H1 (cell line): Measurements from ENCODE around the gene MRPL34. TPM values are rescaled to one million over a fixed set of nuclear protein-coding genes. Genes with fewer than 3 reads are reported as not detected.
A peak's percentile ranks its signal among the peaks of the same experiment; 100 is the strongest.

ENCODE experiments used
- BCL11A ChIP-seq, 2 experiments: IDR thresholded peaks; one replicate each; pipeline ENCODE4 v1.6.1; 2011; ENCODE audit warnings: low read depth in 2 of 2, low read length in 2 of 2, mild to moderate bottlenecking in 2 of 2
- CBX5 ChIP-seq: fragments of 300-800, 300-1000 bp; sonication (generic); IDR thresholded peaks from 2 replicates; pipeline ENCODE4 v1.7.1; 2016; ENCODE audit warnings: antibody characterized with exemption, low read length, low read depth
- CBX8 ChIP-seq: fragments of 300-800, 300-1000 bp; sonication (generic); IDR thresholded peaks from 2 replicates; pipeline ENCODE4 v1.7.1; 2016; ENCODE audit warnings: low read depth, low read length, borderline replicate concordance
- CHD2 ChIP-seq: IDR thresholded peaks from 2 replicates; pipeline ENCODE4 v1.6.1; 2012; ENCODE audit warnings: low read length, improper control_type of control experiment
- CREB1 ChIP-seq: IDR thresholded peaks from 2 replicates; pipeline ENCODE4 v1.6.1; 2012; ENCODE audit warnings: inconsistent platforms
- EGR1 ChIP-seq: IDR thresholded peaks from 2 replicates; pipeline ENCODE4 v1.6.1; 2011; ENCODE audit warnings: low read depth, low read length, borderline replicate concordance
- EP300 ChIP-seq, 2 experiments: IDR thresholded peaks; 1 replicate in 1 of 2; 2 replicates in 1 of 2; pipeline ENCODE4 v1.6.1; 2011 to 2012; ENCODE audit warnings: low read depth in 2 of 2, low read length in 2 of 2, mild to moderate bottlenecking in 2 of 2, borderline replicate concordance in 1 of 2, inconsistent platforms in 1 of 2, moderate library complexity in 1 of 2
- EZH2 ChIP-seq: fragments of 200-600 bp; sonication (generic); IDR thresholded peaks from 2 replicates; pipeline ENCODE4 v1.7.1; 2012; ENCODE audit warnings: low read depth, mild to moderate bottlenecking, moderate library complexity, low read length, inconsistent platforms; ENCODE audit not compliant: severe bottlenecking
- FOSL1 ChIP-seq: IDR thresholded peaks from 2 replicates; pipeline ENCODE4 v1.6.1; 2011; ENCODE audit warnings: mild to moderate bottlenecking, low read depth, low read length, moderate library complexity; ENCODE audit not compliant: insufficient read depth
- GABPA ChIP-seq: IDR thresholded peaks from 2 replicates; pipeline ENCODE4 v1.6.1; 2011; ENCODE audit warnings: mild to moderate bottlenecking, low read length, moderate library complexity, borderline replicate concordance; ENCODE audit not compliant: insufficient read depth
- HDAC6 ChIP-seq: IDR thresholded peaks from one replicate; pipeline ENCODE4 v1.7.1; 2012; ENCODE audit warnings: low read depth, mild to moderate bottlenecking, inconsistent platforms, low read length, moderate library complexity
- KDM4A ChIP-seq: IDR thresholded peaks from one replicate; pipeline ENCODE4 v1.7.1; 2012; ENCODE audit warnings: low read depth, mild to moderate bottlenecking, moderate library complexity, low read length, inconsistent platforms; ENCODE audit not compliant: severe bottlenecking
- NANOG ChIP-seq: IDR thresholded peaks from 2 replicates; pipeline ENCODE4 v1.6.1; 2011; ENCODE audit warnings: low read length, low read depth, mild to moderate bottlenecking, inconsistent platforms; ENCODE audit not compliant: insufficient read depth, poor library complexity, severe bottlenecking
- PHF8 ChIP-seq: fragments of 200-600 bp; sonication (generic); conservative IDR thresholded peaks from 2 replicates; pipeline ENCODE4 v1.7.1; 2012; ENCODE audit warnings: low read depth, mild to moderate bottlenecking, inconsistent platforms, low read length, moderate library complexity
- RBBP5 ChIP-seq: IDR thresholded peaks from 2 replicates; pipeline ENCODE4 v1.7.1; 2012; ENCODE audit warnings: low read depth, mild to moderate bottlenecking, inconsistent platforms, low read length, moderate library complexity, borderline replicate concordance
- RXRA ChIP-seq: IDR thresholded peaks from 2 replicates; pipeline ENCODE4 v1.6.1; 2011; ENCODE audit warnings: low read depth, mild to moderate bottlenecking, low read length, moderate library complexity; ENCODE audit not compliant: insufficient read depth
- SP2 ChIP-seq: IDR thresholded peaks from 2 replicates; pipeline ENCODE4 v1.6.1; 2012; ENCODE audit warnings: mild to moderate bottlenecking, low read length, inconsistent platforms
- SP4 ChIP-seq: IDR thresholded peaks from 2 replicates; pipeline ENCODE4 v1.6.1; 2012; ENCODE audit warnings: low read length, inconsistent platforms
- SUZ12 ChIP-seq: fragments of 200-600 bp; sonication (generic); IDR thresholded peaks from 2 replicates; pipeline ENCODE4 v1.6.1; 2012; ENCODE audit warnings: mild to moderate bottlenecking, inconsistent platforms, low read length, moderate library complexity, mixed read lengths
- TAF1 ChIP-seq: IDR thresholded peaks from 2 replicates; pipeline ENCODE4 v1.6.1; 2011; ENCODE audit warnings: mild to moderate bottlenecking, low read depth, low read length
- TEAD4 ChIP-seq: IDR thresholded peaks from 2 replicates; pipeline ENCODE4 v1.6.1; 2012; ENCODE audit warnings: low read depth, low read length, inconsistent platforms, mixed read lengths
- polyA plus RNA-seq, 7 experiments: library from polyadenylated mRNA; depleted of rRNA in 3 of 7; stranded (reverse) in 5 of 7; unstranded in 2 of 7; fragments of >200 nt in 5 of 7; fragments of 200-250 nt in 2 of 7; gene quantifications; 1 replicate in 5 of 7; 2 replicates in 1 of 7; 4 replicates in 1 of 7; pipeline versions ENCODE4 v1.2.1 to v1.2.3, GENCODE V29; 2011 to 2013; ENCODE audit warnings: missing spikeins in 2 of 7, mixed read lengths in 2 of 7
- total RNA-seq: library from RNA; stranded (reverse); fragmentation: NEBNext Ultra II Directional; extraction: Animal tissue kit (Norgen Biotek cat#: 25700); gene quantifications from 2 replicates; pipeline ENCODE4 v1.2.1, GENCODE V29; 2021
- TF ChIP-seq, protein P1 (sequence below): IDR thresholded peaks from 2 replicates; pipeline ENCODE4 v1.6.1; 2012; ENCODE audit warnings: inconsistent platforms
- TF ChIP-seq, protein P2 (sequence below): IDR thresholded peaks from 2 replicates; pipeline ENCODE4 v1.6.1; 2012; ENCODE audit warnings: low read length, inconsistent platforms

MRPL34 gene
- total and polyA plus RNA-seq, 2 of the 8 experiments (the other 6 are each of a cell fraction or from before 2014, with no cell fraction given): 91.9 to 99.6 TPM

DNA sequence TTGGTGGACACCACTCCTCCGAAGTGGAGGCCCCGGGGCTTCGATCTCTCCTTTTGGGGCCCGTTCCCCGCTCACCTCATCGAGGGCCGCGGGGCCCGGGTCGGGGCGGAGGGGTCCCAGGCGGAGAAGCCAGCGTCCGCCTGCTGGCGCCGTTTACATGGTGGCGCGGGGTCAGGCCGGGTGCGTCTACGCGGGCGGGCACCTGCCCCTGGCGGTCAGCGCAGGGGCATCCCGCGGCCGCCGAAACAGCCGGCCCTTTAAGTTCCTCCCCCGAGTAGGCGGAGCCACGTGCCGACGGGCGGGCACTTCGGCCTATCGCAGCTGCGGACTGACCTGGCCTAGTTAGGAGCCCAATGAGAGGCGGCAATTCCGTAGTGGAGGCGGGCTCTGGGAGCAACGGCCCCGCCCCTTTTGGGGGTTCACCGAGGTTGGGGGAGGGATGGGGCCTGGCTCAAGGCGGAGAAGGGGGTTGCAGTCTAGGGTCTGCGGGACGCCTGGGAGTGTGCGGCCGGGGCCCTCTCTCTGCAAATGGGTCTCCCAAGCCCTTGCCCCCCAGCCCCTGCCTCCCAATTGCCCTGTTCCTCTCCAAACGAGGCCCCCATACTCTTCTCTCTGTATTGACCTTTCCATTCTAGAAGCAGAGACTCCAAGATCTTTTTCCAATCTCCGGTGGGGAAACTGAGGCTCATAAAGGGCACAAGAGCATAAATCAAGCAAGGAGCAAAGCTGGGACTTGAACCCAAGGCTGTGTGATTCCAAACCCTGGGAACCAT is 2.3 kb upstream of the MRPL34 start, which contains the start of gene ABHD8 (continued):
- TF ChIP-seq PHF8: no peak; the same call in 1 of the 2 replicates
- TF ChIP-seq BCL11A (IDR thresholded peaks at IDR 0.05; ENCODE audit: low read depth in 2 of 2, low read length in 2 of 2): no peak
- TF ChIP-seq KDM4A: no peak
- TF ChIP-seq TAF1: no peak
- no peak for TF ChIP-seq TEAD4
- TF ChIP-seq NANOG: no peak
- TF ChIP-seq SUZ12: no peak
- no peak for TF ChIP-seq CBX5
- TF ChIP-seq SP2: peak; percentile 74
- TF ChIP-seq HDAC6: no peak
- TF ChIP-seq, protein P1, sequence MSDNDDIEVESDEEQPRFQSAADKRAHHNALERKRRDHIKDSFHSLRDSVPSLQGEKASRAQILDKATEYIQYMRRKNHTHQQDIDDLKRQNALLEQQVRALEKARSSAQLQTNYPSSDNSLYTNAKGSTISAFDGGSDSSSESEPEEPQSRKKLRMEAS: peak; percentile 61
- TF ChIP-seq GABPA: no peak
- TF ChIP-seq EZH2: no peak
- peak; percentile 94 for TF ChIP-seq SP4
- TF ChIP-seq CBX8: no peak
- TF ChIP-seq EGR1: peak; percentile 26; the same call in 1 of the 2 replicates
- TF ChIP-seq RBBP5: no peak
- no peak for TF ChIP-seq RXRA
- TF ChIP-seq, protein P2, sequence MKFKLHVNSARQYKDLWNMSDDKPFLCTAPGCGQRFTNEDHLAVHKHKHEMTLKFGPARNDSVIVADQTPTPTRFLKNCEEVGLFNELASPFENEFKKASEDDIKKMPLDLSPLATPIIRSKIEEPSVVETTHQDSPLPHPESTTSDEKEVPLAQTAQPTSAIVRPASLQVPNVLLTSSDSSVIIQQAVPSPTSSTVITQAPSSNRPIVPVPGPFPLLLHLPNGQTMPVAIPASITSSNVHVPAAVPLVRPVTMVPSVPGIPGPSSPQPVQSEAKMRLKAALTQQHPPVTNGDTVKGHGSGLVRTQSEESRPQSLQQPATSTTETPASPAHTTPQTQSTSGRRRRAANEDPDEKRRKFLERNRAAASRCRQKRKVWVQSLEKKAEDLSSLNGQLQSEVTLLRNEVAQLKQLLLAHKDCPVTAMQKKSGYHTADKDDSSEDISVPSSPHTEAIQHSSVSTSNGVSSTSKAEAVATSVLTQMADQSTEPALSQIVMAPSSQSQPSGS: no peak
- TF ChIP-seq FOSL1: no peak
- TF ChIP-seq CHD2: peak; percentile 89
- TF ChIP-seq EP300 (IDR thresholded peaks at IDR 0.05; ENCODE audit: borderline replicate concordance in 1 of 2, low read depth in 2 of 2, low read length in 2 of 2): no peak
- peak; percentile 76 for TF ChIP-seq CREB1
- TF ChIP-seq, all 59 proteins: peak for 16
